Measurements from ENCODE around the gene PTPRM.

DNA sequence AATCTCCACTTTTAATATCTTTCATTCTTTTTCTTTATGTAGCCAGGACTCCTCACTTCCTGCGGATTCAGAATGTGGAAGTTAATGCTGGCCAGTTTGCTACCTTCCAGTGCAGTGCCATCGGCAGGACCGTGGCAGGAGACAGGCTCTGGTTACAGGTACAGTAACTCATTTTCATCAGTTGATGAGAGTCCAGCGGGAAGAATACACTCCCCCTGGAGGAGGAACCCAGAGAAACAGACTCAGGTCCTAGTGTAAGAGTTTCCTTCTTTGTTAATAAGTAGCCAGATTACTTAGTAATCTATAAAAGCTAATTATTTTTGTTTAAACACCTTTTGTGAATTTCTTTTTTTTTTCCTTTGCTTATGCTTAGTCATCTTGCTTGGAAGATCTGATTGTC, 359.4 kb downstream of the PTPRM start:
- no peak for TF ChIP-seq POLR2AphosphoS5 (IDR thresholded peaks at IDR 0.05)
- TF ChIP-seq, protein P1, sequence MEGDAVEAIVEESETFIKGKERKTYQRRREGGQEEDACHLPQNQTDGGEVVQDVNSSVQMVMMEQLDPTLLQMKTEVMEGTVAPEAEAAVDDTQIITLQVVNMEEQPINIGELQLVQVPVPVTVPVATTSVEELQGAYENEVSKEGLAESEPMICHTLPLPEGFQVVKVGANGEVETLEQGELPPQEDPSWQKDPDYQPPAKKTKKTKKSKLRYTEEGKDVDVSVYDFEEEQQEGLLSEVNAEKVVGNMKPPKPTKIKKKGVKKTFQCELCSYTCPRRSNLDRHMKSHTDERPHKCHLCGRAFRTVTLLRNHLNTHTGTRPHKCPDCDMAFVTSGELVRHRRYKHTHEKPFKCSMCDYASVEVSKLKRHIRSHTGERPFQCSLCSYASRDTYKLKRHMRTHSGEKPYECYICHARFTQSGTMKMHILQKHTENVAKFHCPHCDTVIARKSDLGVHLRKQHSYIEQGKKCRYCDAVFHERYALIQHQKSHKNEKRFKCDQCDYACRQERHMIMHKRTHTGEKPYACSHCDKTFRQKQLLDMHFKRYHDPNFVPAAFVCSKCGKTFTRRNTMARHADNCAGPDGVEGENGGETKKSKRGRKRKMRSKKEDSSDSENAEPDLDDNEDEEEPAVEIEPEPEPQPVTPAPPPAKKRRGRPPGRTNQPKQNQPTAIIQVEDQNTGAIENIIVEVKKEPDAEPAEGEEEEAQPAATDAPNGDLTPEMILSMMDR (IDR thresholded peaks at IDR 0.05) = no peak

Data from sigmoid colon (tissue), 4 donors.